GM18502 (cell line): ENCODE results near the gene ACAP1.

Experiments used
- ATAC-seq: cut with Tn5 transposase; IDR thresholded peaks from one replicate; pipeline ENCODE4 v1.9.1; 2021; ENCODE audit warnings: mild to moderate bottlenecking; ENCODE audit not compliant: unreplicated experiment, poor library complexity

ACAP1 gene

DNA sequence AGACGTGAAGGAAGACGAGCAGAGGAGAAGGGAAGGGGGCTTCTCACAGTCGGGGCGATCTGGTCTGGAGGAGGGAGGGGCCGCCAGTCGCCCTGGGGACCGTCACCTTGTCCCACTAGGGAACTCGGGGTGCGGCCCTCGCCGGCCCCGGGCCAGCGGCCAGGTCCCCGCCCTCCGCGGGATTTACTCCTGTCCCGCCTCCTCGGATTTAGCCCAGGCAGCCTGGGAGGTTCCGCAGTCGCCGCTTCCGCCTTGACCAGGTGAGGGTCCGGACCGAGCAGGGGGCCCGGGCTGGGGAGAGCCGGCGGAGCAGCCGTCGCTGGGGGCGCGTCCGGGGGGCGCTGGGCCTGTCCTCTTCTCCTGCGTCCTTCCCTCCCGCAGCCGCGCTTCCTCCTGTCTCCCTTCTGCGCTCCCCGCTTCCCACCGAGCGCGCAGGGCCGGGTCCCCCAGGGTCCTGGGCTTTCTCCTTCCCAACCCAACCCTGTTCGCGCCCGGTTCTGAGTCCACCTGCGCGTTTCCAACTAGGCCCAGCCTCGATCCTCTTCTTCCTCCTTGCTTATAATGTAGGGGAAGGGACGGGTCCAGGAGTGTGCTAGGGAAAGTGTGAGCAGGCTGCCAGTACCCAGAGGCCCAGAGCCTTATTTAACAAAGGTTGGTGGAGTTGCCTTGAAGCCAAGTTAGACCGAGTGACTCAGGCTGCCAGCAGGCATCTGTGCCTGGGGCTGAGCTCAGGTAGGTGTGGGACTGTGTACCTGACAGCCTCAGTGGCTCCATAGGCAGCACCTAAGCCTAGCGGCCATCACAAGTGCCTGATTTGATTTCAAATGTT lies 44.7 kb downstream of the ACAP1 start, which contains the start of gene TNK1:
Gene TNK1, plus strand, starts transcription at position 235 of the 829 bp plus-strand sequence. CDS start 1,838 bp downstream, outside the sequence.
- no peak for ATAC-seq

DNA sequence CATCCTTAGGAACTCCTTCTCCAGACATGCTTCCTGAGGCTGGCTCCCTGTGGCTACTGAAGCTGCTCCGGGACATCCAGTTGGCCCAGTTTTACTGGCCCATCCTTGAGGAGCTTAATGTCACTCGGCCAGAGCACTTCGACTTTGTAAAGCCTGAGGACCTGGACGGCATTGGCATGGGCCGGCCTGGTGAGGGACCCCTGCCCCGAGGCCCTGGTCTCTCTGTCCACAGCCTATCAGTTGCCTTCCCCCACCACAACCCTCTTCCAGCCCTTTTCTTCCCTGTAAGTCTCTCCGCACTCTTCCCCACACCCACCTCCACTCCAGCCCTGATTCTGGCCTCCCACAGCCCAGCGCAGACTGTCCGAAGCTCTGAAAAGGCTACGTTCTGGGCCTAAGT lies 46.6 kb downstream of the ACAP1 start:
- ATAC-seq = no peak

DNA sequence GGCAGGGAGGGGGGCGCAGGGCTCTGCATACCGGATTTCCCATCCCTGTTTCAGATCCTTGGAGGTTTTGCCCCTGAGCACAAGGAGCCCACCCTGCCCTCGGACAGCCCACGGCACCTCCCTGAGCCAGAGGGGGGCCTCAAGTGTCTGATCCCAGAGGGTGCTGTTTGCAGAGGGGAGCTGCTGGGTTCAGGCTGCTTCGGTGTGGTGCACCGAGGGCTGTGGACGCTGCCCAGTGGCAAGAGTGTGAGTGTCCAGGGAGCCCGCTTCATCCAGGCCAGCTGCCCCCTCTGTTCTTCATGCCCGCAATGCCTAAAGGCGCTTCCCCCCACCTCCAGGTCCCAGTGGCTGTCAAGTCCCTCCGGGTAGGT lies 47.0 kb downstream of the ACAP1 start:
- ATAC-seq = no peak

DNA sequence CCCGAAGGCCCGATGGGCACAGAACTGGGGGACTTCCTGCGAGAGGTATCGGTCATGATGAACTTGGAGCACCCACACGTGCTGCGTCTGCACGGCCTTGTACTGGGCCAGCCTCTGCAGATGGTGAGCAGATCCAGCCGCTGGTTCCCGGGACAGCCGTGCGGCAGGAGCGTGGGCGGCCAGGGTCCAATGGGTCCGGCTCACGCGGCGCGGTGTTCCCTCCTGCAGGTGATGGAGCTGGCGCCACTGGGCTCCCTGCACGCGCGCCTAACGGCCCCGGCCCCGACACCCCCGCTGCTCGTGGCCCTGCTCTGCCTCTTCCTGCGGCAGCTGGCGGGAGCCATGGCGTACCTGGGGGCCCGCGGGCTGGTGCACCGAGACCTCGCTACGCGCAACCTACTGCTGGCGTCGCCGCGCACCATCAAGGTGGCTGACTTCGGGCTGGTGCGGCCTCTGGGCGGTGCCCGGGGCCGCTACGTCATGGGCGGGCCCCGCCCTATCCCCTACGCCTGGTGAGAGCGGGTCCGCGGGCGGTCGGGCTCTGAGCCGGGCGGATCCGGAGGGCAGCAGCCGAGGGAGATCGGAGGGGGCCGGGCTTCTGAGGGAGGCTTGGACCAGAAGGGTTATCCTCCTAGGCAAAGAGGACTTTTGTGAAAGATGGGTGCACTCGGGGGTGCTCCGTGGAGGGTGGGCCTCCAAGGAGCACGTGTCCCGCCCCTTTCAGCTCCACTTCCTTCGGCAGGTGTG lies 47.6 kb downstream of the ACAP1 start:
- ATAC-seq = peak; percentile 85

DNA sequence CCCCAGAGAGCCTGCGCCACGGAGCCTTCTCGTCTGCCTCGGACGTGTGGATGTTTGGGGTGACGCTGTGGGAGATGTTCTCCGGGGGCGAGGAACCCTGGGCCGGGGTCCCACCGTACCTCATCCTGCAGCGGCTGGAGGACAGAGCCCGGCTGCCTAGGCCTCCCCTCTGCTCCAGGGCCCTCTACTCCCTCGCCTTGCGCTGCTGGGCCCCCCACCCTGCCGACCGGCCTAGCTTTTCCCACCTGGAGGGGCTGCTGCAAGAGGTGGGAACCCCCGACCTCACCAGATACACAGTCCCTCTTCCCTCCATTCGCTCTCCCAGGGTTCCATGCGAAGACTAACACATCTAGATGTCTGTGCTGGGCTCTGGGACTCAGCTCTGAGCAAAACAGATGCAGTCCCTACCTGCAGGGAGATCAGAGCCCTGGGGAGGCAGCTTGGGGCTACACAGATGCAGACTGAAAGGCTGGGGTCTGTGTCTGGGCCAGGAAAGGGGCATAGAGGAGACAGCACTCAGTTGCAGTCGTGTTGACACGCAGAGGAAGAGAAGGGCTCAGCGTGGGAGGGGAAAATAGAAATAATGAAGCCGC lies 48.3 kb downstream of the ACAP1 start:
- no peak for ATAC-seq

DNA sequence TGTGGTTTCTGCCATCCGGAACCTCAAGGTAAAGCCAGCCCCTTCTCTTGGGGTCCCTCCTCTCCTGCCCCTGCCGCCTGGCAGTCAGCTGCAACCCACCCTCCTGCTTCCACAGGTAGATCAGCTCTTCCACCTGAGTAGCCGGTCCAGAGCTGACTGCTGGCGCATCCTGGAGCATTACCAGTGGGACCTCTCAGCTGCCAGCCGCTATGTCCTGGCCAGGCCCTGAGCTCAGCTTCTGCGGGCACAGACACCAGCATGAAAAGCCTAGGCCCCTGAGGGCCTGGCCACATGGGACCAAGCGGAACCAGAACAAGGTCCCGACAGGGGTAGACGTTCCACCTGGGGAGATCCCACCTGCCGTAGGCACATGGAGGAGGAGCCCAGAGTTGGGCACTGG lies 52.5 kb downstream of the ACAP1 start:
- ATAC-seq = no peak

DNA sequence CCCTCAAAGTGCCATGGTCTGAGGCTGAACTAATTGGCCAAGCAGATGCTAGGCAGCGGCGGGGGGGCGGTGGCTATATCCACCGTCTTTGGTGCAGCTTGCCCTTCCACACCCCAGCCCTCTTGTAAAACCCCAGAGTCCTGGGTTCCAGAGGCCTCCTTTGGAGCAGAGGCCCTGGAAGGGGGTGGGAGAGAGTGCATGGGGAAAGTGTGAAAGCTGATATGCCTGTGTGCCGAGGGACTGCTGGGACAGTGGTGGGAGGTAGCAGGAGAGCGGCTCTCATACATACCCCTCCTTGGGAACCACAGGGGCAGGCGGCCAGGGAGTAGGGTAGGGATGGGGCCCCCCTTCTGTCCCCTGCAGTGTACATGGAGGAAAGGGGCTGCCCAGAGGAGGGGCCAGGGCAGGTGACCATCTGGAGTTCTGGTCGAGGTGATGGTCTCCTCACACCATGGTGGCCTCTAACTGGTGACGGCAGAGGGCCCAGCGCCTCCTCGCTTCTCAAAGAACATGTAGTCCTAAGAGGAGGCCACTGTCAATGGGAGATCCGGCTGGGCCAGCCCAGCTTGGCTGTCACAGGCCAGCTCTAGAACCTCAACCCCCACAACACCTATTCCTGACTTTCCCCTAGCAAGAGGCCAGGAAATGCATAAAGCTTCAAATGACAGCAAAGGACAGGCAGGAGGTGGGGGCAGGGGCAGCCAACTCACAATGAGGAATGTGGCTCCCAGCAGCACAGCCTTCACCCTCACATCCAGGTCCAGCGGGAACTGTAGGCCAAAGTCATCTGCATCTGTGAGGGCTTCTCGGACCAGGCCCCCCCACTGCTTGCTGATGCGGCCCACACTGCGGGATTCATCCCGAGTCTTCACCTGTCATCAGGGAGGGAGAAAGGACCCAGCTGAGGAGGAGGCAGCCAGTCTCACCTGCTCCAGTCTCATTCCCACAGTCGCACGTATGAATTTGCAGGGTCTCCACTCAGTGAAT lies 53.9 kb downstream of the ACAP1 start:
- ATAC-seq = no peak

DNA sequence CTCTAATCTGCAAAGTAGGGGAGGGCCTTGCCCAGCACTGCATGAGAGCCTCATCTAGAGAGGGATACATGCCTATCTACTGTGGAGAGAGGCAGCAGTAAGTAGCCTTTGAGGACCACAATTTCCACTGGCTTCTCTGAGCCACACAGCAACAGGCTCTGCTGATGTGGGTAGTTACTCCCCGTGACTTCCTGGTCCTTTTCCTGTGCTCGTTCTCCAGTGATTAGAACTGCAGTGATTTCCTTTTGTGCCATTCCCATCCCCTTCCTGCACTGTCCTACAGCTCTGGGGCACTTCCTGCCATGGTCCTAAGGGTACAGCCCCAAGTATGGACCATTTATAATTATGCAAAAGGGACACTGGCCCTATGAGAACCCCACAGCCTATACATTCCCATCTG lies 55.0 kb downstream of the ACAP1 start:
- no peak for ATAC-seq

DNA sequence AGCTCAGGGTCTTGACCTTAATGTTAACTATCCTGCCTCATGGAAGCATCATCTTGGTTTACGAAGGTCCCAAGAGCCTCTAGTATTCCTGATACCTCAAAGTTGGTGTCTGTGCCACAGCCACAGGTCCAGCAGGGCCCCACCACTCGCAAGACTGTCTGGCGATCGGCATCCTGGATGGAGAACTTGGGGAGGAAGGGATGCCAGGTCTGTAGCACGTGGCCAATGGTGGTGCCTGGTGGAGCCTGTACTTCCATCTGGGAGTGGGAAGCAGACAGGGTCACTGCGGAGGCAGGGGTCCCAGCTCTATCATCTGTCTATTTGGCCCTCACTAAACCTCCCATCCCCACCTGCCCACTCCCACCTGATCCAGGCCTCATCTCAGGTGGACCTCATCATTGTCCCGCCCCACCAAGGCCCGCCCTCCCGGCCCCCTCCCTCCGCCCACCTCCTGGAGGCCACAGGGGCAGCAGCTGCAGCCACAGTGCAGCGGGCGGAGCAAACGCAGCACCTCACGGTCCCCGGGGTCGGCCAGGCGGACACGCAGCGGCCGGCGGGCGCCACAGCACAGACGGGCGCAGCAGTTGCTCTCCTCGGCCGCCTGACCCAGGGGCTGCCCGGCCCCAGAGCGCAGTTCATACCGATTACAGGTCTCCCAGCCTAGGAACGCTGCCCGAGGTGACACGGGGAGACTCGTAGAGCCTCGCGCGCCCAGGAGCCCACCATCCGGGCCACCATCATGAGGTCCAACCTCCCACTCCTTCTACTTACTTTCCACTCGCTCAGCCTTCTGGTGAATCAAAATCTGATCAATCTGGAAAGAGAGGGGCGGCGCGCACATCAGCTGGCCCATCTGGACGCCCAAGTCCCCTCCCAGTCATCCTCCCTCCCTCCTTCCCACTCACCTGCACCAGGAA lies 56.6 kb downstream of the ACAP1 start:
- ATAC-seq = no peak

DNA sequence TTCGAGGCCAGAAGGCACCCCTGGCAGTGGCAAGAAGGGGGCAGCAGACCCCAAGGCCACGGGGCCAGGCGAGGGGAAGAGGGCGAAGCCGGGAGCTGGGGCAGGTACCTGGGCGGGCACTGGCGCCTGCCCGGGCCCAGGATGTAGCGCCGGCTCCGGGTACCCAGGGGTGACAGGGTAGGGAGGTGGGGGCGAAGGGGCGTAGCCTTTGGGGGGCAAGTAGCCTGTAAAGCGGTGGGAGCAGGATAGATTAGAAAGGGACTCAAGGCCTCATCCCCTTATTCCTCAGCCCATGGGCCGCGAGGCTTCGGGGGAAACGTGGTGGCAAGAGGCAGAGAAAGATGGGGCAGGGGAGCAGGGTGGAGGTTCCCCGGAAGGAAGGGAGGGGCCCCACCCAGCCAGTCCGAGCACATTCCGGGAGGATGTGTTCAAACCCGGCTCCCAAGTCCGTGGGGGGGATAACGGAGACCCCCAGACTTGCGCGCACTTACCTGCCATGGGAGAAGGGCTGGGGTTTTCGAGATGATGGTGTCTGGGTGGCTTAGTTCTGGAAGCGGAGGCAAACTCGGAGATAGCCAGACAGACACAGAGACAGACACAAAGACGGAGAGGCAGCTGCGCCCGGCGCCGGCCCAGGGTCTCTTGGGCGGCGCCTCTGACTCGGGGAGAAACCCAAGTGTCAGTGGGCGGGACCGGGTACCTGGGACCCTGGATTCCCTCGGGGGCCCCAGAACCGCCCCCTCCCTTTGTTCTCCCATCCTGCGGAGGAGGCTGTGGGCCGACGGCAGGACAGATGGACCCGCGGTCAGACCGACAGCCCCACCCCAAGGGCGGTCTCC lies 57.5 kb downstream of the ACAP1 start:
- peak; percentile 46 for ATAC-seq

DNA sequence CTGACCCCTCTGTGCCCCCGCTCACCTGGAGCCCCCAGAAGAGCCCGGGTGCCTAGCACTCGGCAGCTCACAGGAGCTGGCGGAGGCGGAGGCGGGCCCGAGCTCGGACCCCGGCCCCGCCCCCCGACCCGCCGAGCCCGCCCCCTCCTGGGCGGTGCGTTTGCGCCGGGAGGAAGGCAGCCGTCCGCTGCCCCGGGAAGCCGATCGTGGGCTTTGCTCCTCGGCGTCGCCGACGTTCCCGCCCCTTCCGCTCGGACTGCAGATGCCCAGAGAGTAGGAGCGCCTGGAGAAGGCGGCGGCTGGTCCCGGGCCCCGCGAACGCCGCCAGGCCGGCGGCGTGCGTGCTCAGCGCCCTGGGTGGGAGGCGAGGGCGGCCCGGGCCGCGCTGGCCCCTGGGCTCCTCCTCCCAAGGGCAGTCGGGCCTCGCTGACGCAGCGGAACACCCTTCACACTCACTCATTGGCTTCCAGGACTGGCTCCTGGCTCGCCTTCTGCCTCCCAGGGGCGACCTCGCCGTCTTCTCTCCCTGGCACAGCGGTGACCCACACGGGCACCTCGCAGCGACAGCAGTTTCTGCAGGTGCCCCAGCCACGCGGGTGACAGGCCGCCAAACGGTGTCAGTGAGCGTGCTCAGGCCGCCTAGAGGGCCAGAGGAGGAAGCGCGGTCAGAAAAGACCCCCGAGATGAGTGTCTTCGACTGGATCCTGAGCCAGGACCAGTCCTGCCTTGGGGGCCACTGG lies 58.3 kb downstream of the ACAP1 start, which contains the start of gene PLSCR3:
Gene PLSCR3, minus strand, starts transcription at position 74 of the 740 bp plus-strand sequence. CDS start 415 bp downstream, outside the sequence.
- peak; percentile 88 for ATAC-seq

DNA sequence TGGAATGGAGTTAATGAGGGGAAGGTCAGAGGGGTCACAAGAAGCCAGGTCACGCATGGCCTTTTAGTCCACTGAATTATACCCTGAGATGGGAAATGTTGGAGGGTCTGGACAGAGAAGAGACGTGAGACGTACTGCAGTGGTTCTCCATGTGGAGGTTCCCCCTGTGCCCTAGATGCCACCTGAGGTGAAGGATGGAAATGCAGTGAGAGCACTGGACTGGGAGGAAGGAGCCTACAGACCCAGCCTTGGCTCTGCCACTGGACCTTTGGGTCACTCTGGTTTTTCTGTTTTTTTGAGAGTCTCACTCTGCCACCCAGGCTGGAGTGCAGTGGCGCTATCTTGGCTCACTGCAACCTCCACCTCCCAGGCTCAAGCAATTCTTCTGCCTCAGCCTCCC lies 59.8 kb downstream of the ACAP1 start:
- ATAC-seq = no peak

DNA sequence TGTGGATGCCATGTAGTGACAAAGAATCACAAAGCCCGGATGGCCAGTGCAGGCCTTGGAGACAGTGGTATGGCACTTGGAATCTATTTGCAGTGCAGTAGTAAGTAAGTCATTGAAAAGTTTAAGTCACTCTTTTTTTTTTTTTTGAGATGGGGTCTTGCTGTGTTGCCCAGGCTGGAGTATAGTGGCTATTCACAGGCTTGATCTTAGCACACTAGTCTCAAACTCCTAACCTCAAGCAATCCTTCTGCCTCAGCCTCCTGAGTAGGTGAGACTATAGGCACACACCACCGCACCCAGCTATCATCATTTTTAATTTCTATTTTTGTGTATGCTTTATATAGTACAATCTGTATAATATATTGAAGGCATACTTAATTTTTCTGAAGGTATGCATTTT lies 62.3 kb downstream of the ACAP1 start:
- no peak for ATAC-seq
